BJ (cell line): ENCODE measurements around the gene OR6C4. TPM values are rescaled to one million over a fixed set of nuclear protein-coding genes. Genes with fewer than 3 reads are reported as not detected.
"Not testable (repeated sequence)": the region's sequence is repeated elsewhere in the genome, so short reads cannot be mapped to it uniquely, and the experiment has no call there.

Source experiments
- CTCF ChIA-PET: fragments of 350-600 bp; formaldehyde crosslinking; extraction: SDS; loops from one replicate; lab custom pipeline; 2021; ENCODE audit warnings: antibody characterized with exemption, inconsistent platforms; lab: Yijun Ruan, JAX
- POLR2A ChIA-PET: fragments of 300-600 bp; sonication (Branson Sonifier 250); formaldehyde crosslinking; extraction: SDS; loops from one replicate; lab custom pipeline; 2021; ENCODE audit warnings: antibody characterized with exemption; lab: Charles Lee
- DNase-seq: peaks from one replicate; pipeline ENCODE4 v3.0.0-alpha.2; 2011; ENCODE audit warnings: low read depth
- H3K27me3 ChIP-seq: 2 replicates; pipeline ENCODE4 v1.6.0; 2011; ENCODE audit warnings: low read length; ENCODE audit not compliant: control insufficient read depth, insufficient read depth
- H3K36me3 ChIP-seq: 2 replicates; pipeline ENCODE4 v1.5.1; 2011; ENCODE audit warnings: low read length; ENCODE audit not compliant: control insufficient read depth, insufficient read depth
- H3K4me3 ChIP-seq: 2 replicates; pipeline ENCODE4 v1.5.1; 2011; ENCODE audit warnings: low read depth, mild to moderate bottlenecking, control low read depth, low read length
- CTCF ChIP-seq: IDR thresholded peaks from 2 replicates; pipeline ENCODE4 v1.5.1; 2011; ENCODE audit warnings: low read depth, mild to moderate bottlenecking, control low read depth, inconsistent platforms, low read length, moderate library complexity; ENCODE audit not compliant: insufficient read depth
- polyA plus RNA-seq: library from polyadenylated mRNA; depleted of rRNA; stranded (reverse); fragments of >200 nt; gene quantifications from 2 replicates; pipeline ENCODE4 v1.2.3, GENCODE V29; 2011; rRNA removed

Gene OR6C4
- polyA plus RNA-seq, 1 experiment: not detected

DNA sequence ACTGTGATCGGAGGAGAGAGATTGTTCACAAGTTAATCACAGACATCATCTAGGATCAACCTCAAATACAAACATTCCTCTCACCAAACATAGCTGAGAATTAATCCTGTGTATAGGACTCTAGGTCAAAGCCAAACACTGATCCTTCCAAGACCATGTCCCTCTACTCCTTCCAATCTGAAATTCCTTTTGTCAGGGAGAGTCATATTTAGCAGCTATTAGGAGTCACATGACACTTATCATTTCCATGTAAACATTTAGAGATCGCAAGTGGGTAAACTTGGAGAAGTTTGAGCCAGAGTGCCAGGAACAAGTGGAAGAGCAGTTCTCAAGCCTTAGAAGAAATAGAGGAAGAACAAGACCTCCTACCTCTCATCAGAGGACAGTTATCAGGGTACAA, 36.4 kb downstream of the OR6C4 start:
- POLR2A ChIA-PET: no interaction called here
- CTCF ChIA-PET: no interaction called here
- H3K27me3 ChIP-seq: no peaks in the 10 kb centered on the region
- H3K36me3 ChIP-seq: no peaks in the 10 kb centered on the region
- H3K4me3 ChIP-seq: no peak overlapping the region
- TF ChIP-seq CTCF: no peak
- no peak for DNase-seq

DNA sequence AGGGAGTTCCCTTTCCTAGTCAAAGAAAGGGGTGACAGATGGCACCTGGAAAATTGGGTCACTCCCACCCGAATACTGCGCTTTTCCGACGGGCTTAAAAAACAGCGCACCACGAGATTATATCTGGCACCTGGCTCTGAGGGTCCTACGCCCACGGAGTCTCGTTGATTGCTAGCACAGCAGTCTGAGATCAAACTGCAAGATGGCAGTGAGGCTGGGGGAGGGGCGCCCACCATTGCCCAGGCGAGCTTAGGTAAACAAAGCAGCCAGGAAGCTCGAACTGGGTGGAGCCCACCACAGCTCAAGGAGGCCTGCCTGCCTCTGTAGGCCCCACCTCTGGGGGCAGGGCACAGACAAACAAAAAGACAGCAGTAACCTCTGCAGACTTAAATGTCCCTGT, 40.8 kb downstream of the OR6C4 start:
- DNase-seq, CTCF ChIA-PET, POLR2A ChIA-PET, H3K36me3 ChIP-seq, H3K4me3 ChIP-seq, H3K27me3 ChIP-seq: not testable (repeated sequence)

Other genes starting within 250 kb of the OR6C4 start
- gene OR6C1, start 235.3 kb upstream of the OR6C4 start, polyA plus RNA-seq: not detected in 2 replicates
- gene OR6C3, start 218.9 kb upstream of the OR6C4 start, polyA plus RNA-seq: not detected in 2 replicates
- not detected in 2 replicates for gene OR6C75, start 186.6 kb upstream of the OR6C4 start, polyA plus RNA-seq
- not detected in 2 replicates for gene OR6C65, start 149.1 kb upstream of the OR6C4 start, polyA plus RNA-seq
- gene OR6C76, start 123.3 kb upstream of the OR6C4 start, polyA plus RNA-seq: not detected in 2 replicates
- not detected in 2 replicates for gene OR6C2, start 105.5 kb upstream of the OR6C4 start, polyA plus RNA-seq
- gene OR6C70, start 79.5 kb upstream of the OR6C4 start, polyA plus RNA-seq: not detected in 2 replicates
- gene OR6C68, start 57.2 kb upstream of the OR6C4 start, polyA plus RNA-seq: not detected in 2 replicates
- not detected in 2 replicates for gene OR2AP1, start 22.9 kb downstream of the OR6C4 start, polyA plus RNA-seq
- gene OR10P1, start 87.3 kb downstream of the OR6C4 start, polyA plus RNA-seq: not detected in 2 replicates
- gene ITGA7, start 158.3 kb downstream of the OR6C4 start, polyA plus RNA-seq: 9.4 and 11.6 TPM in 2 replicates
- gene BLOC1S1, start 166.4 kb downstream of the OR6C4 start, polyA plus RNA-seq: 147 and 172 TPM in 2 replicates
- 4.5 and 6.2 TPM in 2 replicates for gene RDH5, start 170.8 kb downstream of the OR6C4 start, polyA plus RNA-seq
- 974 and 1,937 TPM in 2 replicates for gene CD63, start 179.4 kb downstream of the OR6C4 start, polyA plus RNA-seq
- gene GDF11, start 193.5 kb downstream of the OR6C4 start, polyA plus RNA-seq: 2.9 and 3.8 TPM in 2 replicates